ENCODE measurements around the gene GRIA2.

The GRIA2 gene

GRCh38 chr4:157242871-157243270, 22.3 kb downstream of the GRIA2 start:
- no peak overlapping the region for H3K4me3 ChIP-seq (ENCODE audit: low read depth, low read length)
- ChIA-PET POLR2A (no interaction called here), CTCF (interaction anchor here (0.7 kb wide), 1 partner anchor 9 kb away, joined by 3 read pairs; no protein-coding TSS in a partner anchor)
- H3K9me3 ChIP-seq (ENCODE audit: control insufficient read depth, insufficient read depth, low read depth, low read length) = no peaks in the 10 kb centered on the region
- H3K4me1 ChIP-seq (ENCODE audit: control insufficient read depth, insufficient read depth, low read length) = no peaks in the 10 kb centered on the region
- TF ChIP-seq ZNF112 (tag by site-specific recombination; IDR thresholded peaks at IDR 0.05) (no peak), KLF16 (tag by site-specific recombination; IDR thresholded peaks at IDR 0.05) (no peak), ZNF645 (tag by site-specific recombination; IDR thresholded peaks at IDR 0.05) (no peak), ZNF335 (tag by site-specific recombination; conservative IDR thresholded peaks at IDR 0.05) (no peak), ZNF561 (tag by site-specific recombination; IDR thresholded peaks at IDR 0.05; ENCODE audit: borderline replicate concordance) (no peak), ZNF544 (tag by site-specific recombination; IDR thresholded peaks at IDR 0.05) (no peak), ZNF670 (tag by site-specific recombination; IDR thresholded peaks at IDR 0.05; ENCODE audit: low read depth) (no peak), ZNF549 (tag by site-specific recombination; IDR thresholded peaks at IDR 0.05) (no peak), ZNF416 (tag by site-specific recombination; IDR thresholded peaks at IDR 0.05) (no peak), BCL11A (tag by site-specific recombination; IDR thresholded peaks at IDR 0.05; ENCODE audit: low read depth) (no peak), ZNF704 (tag by site-specific recombination; IDR thresholded peaks at IDR 0.05) (no peak), GLI4 (tag by site-specific recombination; IDR thresholded peaks at IDR 0.05) (no peak), ZNF585B (tag by site-specific recombination; IDR thresholded peaks at IDR 0.05) (no peak)
- H3K27ac ChIP-seq (ENCODE audit: extremely low read depth, low read depth, low read length) = no peak overlapping the region
- no peaks in the 10 kb centered on the region for H3K36me3 ChIP-seq (ENCODE audit: control insufficient read depth in 2 of 2, insufficient read depth in 1 of 2, low read length in 2 of 2)

GRCh38 chr4:157244348-157244747, 23.8 kb downstream of the GRIA2 start:
- Histone ChIP-seq H3K4me3 (ENCODE audit: low read depth, low read length) (no peak overlapping the region), H3K36me3 (ENCODE audit: control insufficient read depth in 2 of 2, insufficient read depth in 1 of 2, low read length in 2 of 2) (no peaks in the 10 kb centered on the region), H3K9me3 (ENCODE audit: control insufficient read depth, insufficient read depth, low read depth, low read length) (no peaks in the 10 kb centered on the region), H3K27ac (ENCODE audit: extremely low read depth, low read depth, low read length) (no peak overlapping the region), H3K4me1 (ENCODE audit: control insufficient read depth, insufficient read depth, low read length) (no peaks in the 10 kb centered on the region)
- ChIA-PET CTCF (interaction anchor here (0.5 kb wide), 1 partner anchor 21 kb away, joined by 3 read pairs; no protein-coding TSS in a partner anchor), POLR2A (no interaction called here)
- no peak for TF ChIP-seq ZSCAN16 (tag by site-specific recombination; IDR thresholded peaks at IDR 0.05)
- no peak for TF ChIP-seq ZNF624 (tag by site-specific recombination; IDR thresholded peaks at IDR 0.05)
- no peak for TF ChIP-seq ZBTB7A (tag by site-specific recombination; IDR thresholded peaks at IDR 0.05; ENCODE audit: low read depth)
- no peak for TF ChIP-seq ZNF768 (tag by site-specific recombination; IDR thresholded peaks at IDR 0.05)
- no peak for TF ChIP-seq ZNF677 (tag by site-specific recombination; IDR thresholded peaks at IDR 0.05)
- TF ChIP-seq ZBTB26 (tag by site-specific recombination; optimal IDR thresholded peaks at IDR 0.05) = no peak
- TF ChIP-seq ZNF449 (tag by site-specific recombination; IDR thresholded peaks at IDR 0.05) = no peak
- TF ChIP-seq PBX3 (CRISPR knock-in tag; IDR thresholded peaks at IDR 0.05) = no peak

Data from HEK293 (cell line).